IMR-90 (cell line): Measurements from ENCODE around the gene ST7. TPM values are rescaled to one million over a fixed set of nuclear protein-coding genes. Genes with fewer than 3 reads are reported as not detected.
A peak's percentile ranks its signal among the peaks of the same experiment; 100 is the strongest.
"Not testable (repeated sequence)": the region's sequence is repeated elsewhere in the genome, so short reads cannot be mapped to it uniquely, and the experiment has no call there.

Experiments
- ATAC-seq: fragments of 200-7000 bp; cut with Tn5 transposase; 2 replicates; pipeline ENCODE4 v1.9.1; 2020; ENCODE audit warnings: low read depth, mild to moderate bottlenecking, moderate library complexity
- BruUV-seq: library from RNA; stranded (reverse); fragments of 400-500 nt; replicated peaks from 2 replicates; lab custom pipeline; 2021; lab: Mats Ljungman, UMichigan
- CTCF ChIA-PET: fragments of 300-600 bp; formaldehyde crosslinking; extraction: SDS; loops from one replicate; lab custom pipeline; 2021; ENCODE audit warnings: antibody characterized with exemption; lab: Yijun Ruan, JAX
- POLR2A ChIA-PET: fragments of 300-600 bp; sonication (Branson Sonifier 250); formaldehyde crosslinking; loops from one replicate; lab custom pipeline; 2022; ENCODE audit warnings: antibody characterized with exemption; ENCODE audit not compliant: unreplicated experiment; lab: Charles Lee
- DNase-seq: peaks from one replicate; pipeline ENCODE4 v3.0.0; 2013
- H2AFZ ChIP-seq: replicated peaks from 2 replicates; pipeline ENCODE3; 2013; ENCODE audit warnings: low read length, mild to moderate bottlenecking; ENCODE audit not compliant: poor library complexity
- H2AK5ac ChIP-seq: 2 replicates; pipeline ENCODE4 v1.6.1; 2013; ENCODE audit warnings: low read depth, low read length, inconsistent platforms
- H2AK9ac ChIP-seq: replicated peaks from 2 replicates; pipeline ENCODE3; 2013; ENCODE audit warnings: mild to moderate bottlenecking, low read depth, low read length, moderate library complexity; ENCODE audit not compliant: poor library complexity
- H2BK120ac ChIP-seq: 2 replicates; pipeline ENCODE4 v1.6.1; 2013; ENCODE audit warnings: low read depth, low read length, inconsistent platforms
- H2BK15ac ChIP-seq: 3 replicates; pipeline ENCODE4 v1.6.1; 2013; ENCODE audit warnings: low read depth, low read length, inconsistent platforms
- H2BK20ac ChIP-seq: 2 replicates; pipeline ENCODE4 v1.6.1; 2013; ENCODE audit warnings: low read depth, mild to moderate bottlenecking, inconsistent platforms, low read length, moderate library complexity
- H2BK5ac ChIP-seq: 2 replicates; pipeline ENCODE4 v1.6.1; 2013; ENCODE audit warnings: mild to moderate bottlenecking, low read depth, low read length, inconsistent platforms; ENCODE audit not compliant: poor library complexity, severe bottlenecking
- H3K14ac ChIP-seq: replicated peaks from 2 replicates; pipeline ENCODE4 v1.6.1; 2013; ENCODE audit warnings: low read depth, low read length, inconsistent platforms
- H3K18ac ChIP-seq: 2 replicates; pipeline ENCODE4 v1.6.1; 2013; ENCODE audit warnings: low read depth, low read length, control low read depth
- H3K23ac ChIP-seq: 2 replicates; pipeline ENCODE4 v1.6.1; 2013; ENCODE audit warnings: low read depth, low read length, inconsistent platforms
- H3K27ac ChIP-seq: 2 replicates; pipeline ENCODE4 v1.5.1; 2013; ENCODE audit warnings: mild to moderate bottlenecking, control low read depth, low read length; ENCODE audit not compliant: insufficient read depth
- H3K27me3 ChIP-seq: 2 replicates; pipeline ENCODE4 v1.6.1; 2013; ENCODE audit warnings: low read length; ENCODE audit not compliant: control insufficient read depth, insufficient read depth
- H3K36me3 ChIP-seq: 2 replicates; pipeline ENCODE4 v1.6.1; 2013; ENCODE audit warnings: low read length, mixed read lengths; ENCODE audit not compliant: control insufficient read depth, insufficient read depth
- H3K4ac ChIP-seq: 2 replicates; pipeline ENCODE4 v1.6.1; 2013; ENCODE audit warnings: low read depth, low read length, inconsistent platforms
- H3K4me1 ChIP-seq: 2 replicates; pipeline ENCODE4 v1.6.1; 2013; ENCODE audit warnings: low read length, mixed read lengths; ENCODE audit not compliant: control insufficient read depth, insufficient read depth
- H3K4me2 ChIP-seq: 2 replicates; pipeline ENCODE4 v1.6.1; 2013; ENCODE audit warnings: low read depth, mild to moderate bottlenecking, control low read depth, low read length, moderate library complexity
- H3K4me3 ChIP-seq: 2 replicates; pipeline ENCODE4 v1.5.1; 2013; ENCODE audit warnings: low read depth, mild to moderate bottlenecking, control low read depth, low read length, moderate library complexity; ENCODE audit not compliant: insufficient read depth
- H3K56ac ChIP-seq: 2 replicates; pipeline ENCODE4 v1.6.1; 2013; ENCODE audit warnings: low read length, inconsistent platforms; ENCODE audit not compliant: insufficient read depth; ENCODE audit errors: extremely low read depth
- H3K79me1 ChIP-seq, 2 experiments: 2 replicates each; pipeline ENCODE4 v1.6.1; 2013; ENCODE audit warnings: low read length in 2 of 2, inconsistent platforms in 1 of 2, low read depth in 1 of 2
- H3K9ac ChIP-seq: 2 replicates; pipeline ENCODE4 v1.6.1; 2013; ENCODE audit warnings: low read depth, low read length, control low read depth
- H3K9me1 ChIP-seq: 2 replicates; pipeline ENCODE4 v1.6.1; 2013; ENCODE audit warnings: low read length, inconsistent platforms; ENCODE audit not compliant: insufficient read depth
- H3K9me3 ChIP-seq: 2 replicates; pipeline ENCODE4 v1.6.1; 2013; ENCODE audit warnings: low read length; ENCODE audit not compliant: control insufficient read depth, insufficient read depth
- H4K20me1 ChIP-seq: 2 replicates; pipeline ENCODE4 v1.6.1; 2013; ENCODE audit warnings: low read length, inconsistent platforms; ENCODE audit not compliant: insufficient read depth
- H4K5ac ChIP-seq: 2 replicates; pipeline ENCODE4 v1.6.1; 2013; ENCODE audit warnings: mild to moderate bottlenecking, low read depth, low read length, control low read depth
- H4K8ac ChIP-seq, 2 experiments: 2 replicates each; pipeline ENCODE4 v1.6.1; 2013; ENCODE audit warnings: low read depth in 2 of 2, low read length in 2 of 2, control low read depth in 1 of 2, inconsistent platforms in 1 of 2
- H4K91ac ChIP-seq: 2 replicates; pipeline ENCODE4 v1.6.1; 2013; ENCODE audit warnings: low read depth, low read length, inconsistent platforms; ENCODE audit not compliant: insufficient read depth
- dilution Hi-C: fragments of 300-500 bp; cut with HindIII; formaldehyde crosslinking; loops from one replicate; pipeline ENCODE4 v1.14.3; 2018; ENCODE audit warnings: low sequenced_read_pairs; ENCODE audit not compliant: unreplicated experiment
- in situ Hi-C: fragments of 300-500 bp; cut with MboI; formaldehyde crosslinking; loops from 3 replicates; pipeline ENCODE4 v1.14.3; 2019; ENCODE audit warnings: low sequenced_read_pairs, inconsistent platforms, mixed read lengths
- intact Hi-C: fragments of 100-400 bp; cut with micrococcal nuclease; formaldehyde crosslinking; loops from 2 replicates; pipeline ENCODE4 v1.10.0; 2022
- polyA plus RNA-seq, 3 experiments: library from polyadenylated mRNA; depleted of rRNA; stranded (reverse); fragments of >200 nt; gene quantifications; 2 replicates each; pipeline ENCODE4 v1.2.3, GENCODE V29; 2012; ENCODE audit warnings: low replicate concordance in 1 of 3
- total RNA-seq: library from RNA; depleted of rRNA; stranded (reverse); fragments of >200 nt; gene quantifications from 2 replicates; pipeline ENCODE4 v1.2.3, GENCODE V29; 2012

ST7 gene
- total and polyA plus RNA-seq, 2 of the 4 experiments (the other 2 are of a cell fraction) = 18.6 to 26.0 TPM

GRCh38 chr7:116971153-116971552, 17.9 kb downstream of the ST7 start:
- H4K91ac ChIP-seq, H3K4me2 ChIP-seq, H3K9me3 ChIP-seq, H2BK5ac ChIP-seq, intact Hi-C loops, H2BK15ac ChIP-seq, H3K4me3 ChIP-seq, H3K14ac ChIP-seq, dilution Hi-C loops, H4K20me1 ChIP-seq, POLR2A ChIA-PET, H2AK9ac ChIP-seq, H3K4me1 ChIP-seq, H2AK5ac ChIP-seq, H4K8ac ChIP-seq, H3K27ac ChIP-seq, BruUV-seq, DNase-seq, H2AFZ ChIP-seq, H3K36me3 ChIP-seq, H3K9me1 ChIP-seq, H4K5ac ChIP-seq, H2BK20ac ChIP-seq, H3K4ac ChIP-seq, H3K56ac ChIP-seq, H2BK120ac ChIP-seq, H3K18ac ChIP-seq, H3K9ac ChIP-seq, ATAC-seq, in situ Hi-C loops, H3K27me3 ChIP-seq: not testable (repeated sequence)
- peaks cover 28 to 49% of the 10 kb centered on the region in 2 experiments for H3K79me1 ChIP-seq
- peak overlapping the region; percentile 18; the same call in 1 of the 2 replicates for H3K23ac ChIP-seq
- CTCF ChIA-PET = interaction anchor here (0.7 to 1.1 kb wide), 3 partner anchors 48 to 306 kb away, joined by 3 to 8 read pairs (median 3); no protein-coding TSS in a partner anchor
